ENCODE measurements around the gene SCFD2. TPM values are rescaled to one million over a fixed set of nuclear protein-coding genes. Genes with fewer than 3 reads are reported as not detected.

Gene SCFD2
- total and polyA plus RNA-seq, 2 experiments from 2014 or later, result 30.7 to 33.2 TPM

GRCh38 chr4:53321151-53321983, 44.5 kb downstream of the SCFD2 start:
- WGBS, 2 experiments (ENCODE audit: low coverage in 1 of 2, low lambda C conversion rate in 2 of 2, missing lambda C conversion rate in 2 of 2), result 0% methylated on average over 3 of the region's 3 CpGs

GRCh38 chr4:53315300-53315699, 50.6 kb downstream of the SCFD2 start:
- DNase-seq, result no peak
- peaks cover 23% of the 10 kb centered on the region for H3F3A ChIP-seq (ENCODE audit: insufficient read depth)
- H3K4me3 ChIP-seq, result no peak overlapping the region
- peaks cover 42% of the 10 kb centered on the region for H3K4me1 ChIP-seq (ENCODE audit: insufficient read depth)
- no peaks in the 10 kb centered on the region for H3K27me3 ChIP-seq (replicated peaks; ENCODE audit: insufficient read depth)
- H3K9me2 ChIP-seq (ENCODE audit: insufficient read depth), result no peaks in the 10 kb centered on the region
- H2AFZ ChIP-seq, result no peak overlapping the region
- in situ Hi-C loops (cut with MboI), result no loop called here
- no peak overlapping the region for H3K9ac ChIP-seq
- H3K36me3 ChIP-seq (ENCODE audit: low read depth), result peaks cover 7% of the 10 kb centered on the region; the same call in 1 of the 2 replicates
- TF ChIP-seq EZH2 (IDR thresholded peaks at IDR 0.05; ENCODE audit: insufficient read depth, poor library complexity, severe bottlenecking) (no peak), EZH2phosphoT487 (IDR thresholded peaks at IDR 0.05; ENCODE audit: insufficient read depth, low read depth) (no peak)
- WGBS, 2 experiments (ENCODE audit: low coverage in 1 of 2, low lambda C conversion rate in 2 of 2, missing lambda C conversion rate in 2 of 2), result 78 to 90% methylated on average over 1 of the region's 1 CpG
- no peaks in the 10 kb centered on the region for H3K9me3 ChIP-seq (ENCODE audit: low read depth)
- no peak overlapping the region for H3K4me2 ChIP-seq (ENCODE audit: unreplicated experiment)
- no peaks in the 10 kb centered on the region for H4K20me1 ChIP-seq (ENCODE audit: insufficient read depth)
- H3K27ac ChIP-seq, result no peak overlapping the region
- H3K79me2 ChIP-seq (ENCODE audit: insufficient read depth), result peaks cover 97% of the 10 kb centered on the region

More at GRCh38 chr4:53321151-53321983, 44.5 kb downstream of the SCFD2 start:
- Histone ChIP-seq H3K9ac (peak overlapping the region; percentile 69), H3K4me3 (peak overlapping the region; percentile 53), H3K9me2 (ENCODE audit: insufficient read depth) (no peaks in the 10 kb centered on the region), H4K20me1 (ENCODE audit: insufficient read depth) (no peaks in the 10 kb centered on the region), H2AFZ (peak overlapping the region; percentile 43; the same call in 1 of the 2 replicates), H3K9me3 (ENCODE audit: low read depth) (no peaks in the 10 kb centered on the region), H3K4me2 (ENCODE audit: unreplicated experiment) (peak overlapping the region; percentile 80), H3K36me3 (ENCODE audit: low read depth) (no peaks in the 10 kb centered on the region), H3K4me1 (ENCODE audit: insufficient read depth) (peaks cover 49% of the 10 kb centered on the region), H3F3A (ENCODE audit: insufficient read depth) (peaks cover 44% of the 10 kb centered on the region), H3K27me3 (replicated peaks; ENCODE audit: insufficient read depth) (no peaks in the 10 kb centered on the region), H3K79me2 (ENCODE audit: insufficient read depth) (peaks cover 82% of the 10 kb centered on the region), H3K27ac (peak overlapping the region; percentile 94)
- peak; percentile 79; the same call in 1 of the 2 replicates for TF ChIP-seq EZH2phosphoT487 (IDR thresholded peaks at IDR 0.05; ENCODE audit: insufficient read depth, low read depth)
- TF ChIP-seq EZH2 (IDR thresholded peaks at IDR 0.05; ENCODE audit: insufficient read depth, poor library complexity, severe bottlenecking), result no peak
- in situ Hi-C loops (cut with MboI), result no loop called here
- DNase-seq, result peak; percentile 93

- Histone ChIP-seq H3K4me3 (no peak overlapping the region), H3K36me3 (ENCODE audit: low read depth) (peaks cover 7% of the 10 kb centered on the region; the same call in 1 of the 2 replicates), H3K4me2 (ENCODE audit: unreplicated experiment) (no peak overlapping the region), H3K9ac (no peak overlapping the region), H3K27me3 (replicated peaks; ENCODE audit: insufficient read depth) (no peaks in the 10 kb centered on the region), H3K9me2 (ENCODE audit: insufficient read depth) (no peaks in the 10 kb centered on the region), H3K4me1 (ENCODE audit: insufficient read depth) (peaks cover 42% of the 10 kb centered on the region), H3F3A (ENCODE audit: insufficient read depth) (peaks cover 23% of the 10 kb centered on the region), H3K27ac (no peak overlapping the region), H3K79me2 (ENCODE audit: insufficient read depth) (peaks cover 92% of the 10 kb centered on the region), H3K9me3 (ENCODE audit: low read depth) (no peaks in the 10 kb centered on the region), H2AFZ (no peak overlapping the region), H4K20me1 (ENCODE audit: insufficient read depth) (no peaks in the 10 kb centered on the region)
- DNase-seq, result no peak
- TF ChIP-seq EZH2 (IDR thresholded peaks at IDR 0.05; ENCODE audit: insufficient read depth, poor library complexity, severe bottlenecking), result no peak
- no peak for TF ChIP-seq EZH2phosphoT487 (IDR thresholded peaks at IDR 0.05; ENCODE audit: insufficient read depth, low read depth)
- in situ Hi-C loops (cut with MboI), result no loop called here
- 98% methylated on average over 4 of the region's 4 CpGs for WGBS, 2 experiments (ENCODE audit: low coverage in 1 of 2, low lambda C conversion rate in 2 of 2, missing lambda C conversion rate in 2 of 2)
Measured at GRCh38 chr4:53314252-53314651, 51.6 kb downstream of the SCFD2 start.

- Histone ChIP-seq H3K36me3 (ENCODE audit: low read depth) (peaks cover 7% of the 10 kb centered on the region; the same call in 1 of the 2 replicates), H3K9ac (no peak overlapping the region), H3K4me2 (ENCODE audit: unreplicated experiment) (no peak overlapping the region), H3K4me3 (no peak overlapping the region), H3K27me3 (replicated peaks; ENCODE audit: insufficient read depth) (no peaks in the 10 kb centered on the region), H3K9me3 (ENCODE audit: low read depth) (no peaks in the 10 kb centered on the region), H3K4me1 (ENCODE audit: insufficient read depth) (peaks cover 44% of the 10 kb centered on the region), H3K79me2 (ENCODE audit: insufficient read depth) (peaks cover 87% of the 10 kb centered on the region), H3K9me2 (ENCODE audit: insufficient read depth) (no peaks in the 10 kb centered on the region), H3F3A (ENCODE audit: insufficient read depth) (peaks cover 23% of the 10 kb centered on the region), H4K20me1 (ENCODE audit: insufficient read depth) (no peaks in the 10 kb centered on the region), H3K27ac (no peak overlapping the region), H2AFZ (no peak overlapping the region)
- in situ Hi-C loops (cut with MboI), result no loop called here
- TF ChIP-seq EZH2phosphoT487 (IDR thresholded peaks at IDR 0.05; ENCODE audit: insufficient read depth, low read depth) (no peak), EZH2 (IDR thresholded peaks at IDR 0.05; ENCODE audit: insufficient read depth, poor library complexity, severe bottlenecking) (no peak)
- 80 to 83% methylated on average over 3 of the region's 3 CpGs for WGBS, 2 experiments (ENCODE audit: low coverage in 1 of 2, low lambda C conversion rate in 2 of 2, missing lambda C conversion rate in 2 of 2)
- DNase-seq, result no peak
Measured at GRCh38 chr4:53313510-53313909, 52.4 kb downstream of the SCFD2 start.
